Mucosa of descending colon (tissue), 3 donors: Measurements from ENCODE around the gene KDM4B. TPM values are rescaled to one million over a fixed set of nuclear protein-coding genes. Genes with fewer than 3 reads are reported as not detected.

Experiments used
- ATAC-seq: fragments of 200-7000 bp; cut with Tn5 transposase; one replicate; pipeline ENCODE4 v1.9.1; 2020; ENCODE audit warnings: mild to moderate bottlenecking, moderate library complexity
- DNase-seq, 3 donors: peaks; one replicate each; pipeline ENCODE4 v3.0.0-alpha.2; 2020
- H3K36me3 ChIP-seq: fragments of 200-600 bp; one replicate; pipeline ENCODE4 v1.8.0; 2021; ENCODE audit warnings: low read depth, mild to moderate bottlenecking
- H3K4me1 ChIP-seq: fragments of 200-600 bp; one replicate; pipeline ENCODE4 v1.8.0; 2021; ENCODE audit warnings: low read depth, mild to moderate bottlenecking
- H3K4me3 ChIP-seq: fragments of 200-600 bp; one replicate; pipeline ENCODE4 v1.8.0; 2021; ENCODE audit warnings: mild to moderate bottlenecking
- H3K9me3 ChIP-seq: fragments of 200-600 bp; one replicate; pipeline ENCODE4 v1.8.0; 2021; ENCODE audit warnings: mild to moderate bottlenecking
- CTCF ChIP-seq: fragments of 200-600 bp; IDR thresholded peaks from one replicate; pipeline ENCODE4 v1.8.0; 2022; ENCODE audit warnings: antibody characterized with exemption, mild to moderate bottlenecking
- intact Hi-C, 2 donors: fragments of 100-400 bp; cut with DNase I in 1 of 2; cut with micrococcal nuclease in 1 of 2; formaldehyde crosslinking; loops; one replicate each; pipeline versions ENCODE4 v1.11.0 to v1.11.1; 2022; cut with DNase I, micrococcal nuclease
- total RNA-seq, 3 donors: library from RNA; stranded (reverse); fragmentation: NEBNext Ultra II Directional in 2 of 3; extraction: Animal tissue kit (Norgen Biotek cat#: 25700) in 2 of 3; gene quantifications; one replicate each; pipeline versions ENCODE4 v1.2.1 to v1.2.4, GENCODE V29; 2021 to 2023
- donor health status: DM: no; HTN: no; CAD: no; lungs with moderate emphysema.
- donor health status: DM: no; HTN: no; CAD: no.
- donor health status: DM: no; HTN: yes; CAD: no.

Gene KDM4B
- total RNA-seq, 3 donors from 2014 or later, result 42.7 to 53.8 (median 50.0) TPM

- no peaks in the 10 kb centered on the region for H3K36me3 ChIP-seq
- intact Hi-C loops, result no loop called here
- no peaks in the 10 kb centered on the region for H3K4me1 ChIP-seq
These were observed 109.8 kb downstream of the KDM4B start for GRCh38 chr19:5078666-5079065.

GRCh38 chr19:5079071-5079774 is 110.3 kb downstream of the KDM4B start:
- no peaks in the 10 kb centered on the region for H3K36me3 ChIP-seq
- no peak for DNase-seq
- intact Hi-C loops, result no loop called here
- H3K4me3 ChIP-seq, result no peak overlapping the region
- no peak for ATAC-seq
- H3K9me3 ChIP-seq, result no peaks in the 10 kb centered on the region
- no peak for TF ChIP-seq CTCF
- no peaks in the 10 kb centered on the region for H3K4me1 ChIP-seq

More at GRCh38 chr19:5078666-5079065, 109.8 kb downstream of the KDM4B start:
- no peak overlapping the region for H3K4me3 ChIP-seq
- no peaks in the 10 kb centered on the region for H3K9me3 ChIP-seq
- DNase-seq (no peak), ATAC-seq (no peak)
- TF ChIP-seq CTCF, result no peak

DNA sequence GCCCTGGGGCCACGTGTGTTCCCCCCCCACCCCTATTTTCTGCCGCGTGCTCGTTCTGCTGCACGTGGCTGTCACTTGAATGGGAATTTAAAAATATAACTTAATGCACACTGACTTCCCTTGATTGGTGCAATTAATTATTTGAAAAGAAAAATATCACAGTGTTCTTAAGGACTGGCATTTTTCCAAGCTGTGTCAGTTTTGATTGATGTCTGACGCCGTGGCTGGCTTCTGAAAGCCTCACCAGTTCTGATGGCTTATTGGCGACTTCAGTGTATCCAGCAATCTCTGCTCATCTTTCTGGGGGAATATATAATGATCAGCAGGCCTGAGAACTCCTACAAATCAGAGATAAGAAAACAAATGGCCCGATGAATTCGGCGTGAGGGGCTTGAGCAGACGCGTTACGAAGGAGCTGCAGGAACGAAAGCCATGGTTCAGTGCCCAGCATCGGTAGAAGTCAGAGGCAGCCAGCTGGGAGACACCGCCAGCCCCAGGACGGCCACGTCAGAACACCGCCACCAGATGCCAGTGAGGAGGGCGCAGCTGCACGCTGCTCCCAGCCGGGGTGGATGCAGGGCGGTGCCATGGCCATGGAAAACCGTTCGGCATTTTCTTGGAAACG is 111.2 kb downstream of the KDM4B start:
- TF ChIP-seq CTCF, result no peak
- Histone ChIP-seq H3K9me3 (no peaks in the 10 kb centered on the region), H3K4me1 (no peaks in the 10 kb centered on the region), H3K4me3 (no peak overlapping the region), H3K36me3 (no peaks in the 10 kb centered on the region)
- no peak for ATAC-seq
- DNase-seq, result no peak
- intact Hi-C loops, result no loop called here

GRCh38 chr19:5080809-5081208 is 111.9 kb downstream of the KDM4B start:
- ATAC-seq, result no peak
- H3K36me3 ChIP-seq, result no peaks in the 10 kb centered on the region
- no peak overlapping the region for H3K4me3 ChIP-seq
- H3K9me3 ChIP-seq, result no peaks in the 10 kb centered on the region
- no peaks in the 10 kb centered on the region for H3K4me1 ChIP-seq
- no peak for TF ChIP-seq CTCF
- intact Hi-C loops, result no loop called here
- no peak for DNase-seq

DNA sequence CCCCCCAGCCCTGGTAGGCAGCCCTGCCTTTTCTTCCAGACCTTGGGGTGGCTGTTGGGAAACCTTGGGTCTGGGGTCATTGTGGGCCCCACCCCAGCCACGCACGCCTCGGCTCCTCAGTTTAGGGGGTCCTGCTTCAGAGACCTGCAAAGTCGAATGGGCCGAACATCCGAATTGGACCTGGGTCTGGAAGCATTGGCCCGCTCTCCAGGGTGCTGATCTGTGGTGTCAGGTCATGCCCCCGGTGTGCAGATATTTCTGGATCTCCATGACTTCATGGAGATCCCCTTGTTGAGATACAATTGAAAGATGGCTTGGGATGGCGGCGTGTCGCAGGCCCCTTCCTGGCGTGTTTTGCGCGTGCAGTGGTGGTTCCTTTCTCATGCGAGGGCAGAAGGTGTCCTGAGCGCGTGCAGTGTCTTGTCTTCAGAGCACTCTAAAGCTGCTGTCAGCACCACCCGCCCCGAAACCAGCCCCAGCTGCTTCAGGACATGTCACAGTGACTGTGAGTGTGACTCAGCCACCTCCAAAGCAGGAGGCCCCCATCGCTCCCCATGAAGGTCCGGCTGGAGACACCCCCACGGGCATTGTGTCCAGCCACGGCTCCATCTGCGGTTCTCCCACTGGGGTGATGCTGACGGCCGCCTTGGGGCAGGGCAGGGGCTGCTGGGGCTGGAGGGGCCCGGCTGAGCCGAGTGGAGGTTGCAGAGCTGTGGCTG is 112.7 kb downstream of the KDM4B start:
- H3K9me3 ChIP-seq, result no peaks in the 10 kb centered on the region
- no peaks in the 10 kb centered on the region for H3K4me1 ChIP-seq
- H3K4me3 ChIP-seq, result no peak overlapping the region
- intact Hi-C loops, result no loop called here
- ATAC-seq, result no peak
- DNase-seq, result no peak
- no peak for TF ChIP-seq CTCF
- H3K36me3 ChIP-seq, result no peaks in the 10 kb centered on the region
